HuH-7.5 (cell line): ENCODE results near the gene SELENOM.

ENCODE experiments used
- DNase-seq: peaks from one replicate; pipeline ENCODE4 v3.0.0; 2011; ENCODE audit warnings: low spot score

The SELENOM gene, protein sequence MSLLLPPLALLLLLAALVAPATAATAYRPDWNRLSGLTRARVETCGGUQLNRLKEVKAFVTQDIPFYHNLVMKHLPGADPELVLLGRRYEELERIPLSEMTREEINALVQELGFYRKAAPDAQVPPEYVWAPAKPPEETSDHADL

DNA sequence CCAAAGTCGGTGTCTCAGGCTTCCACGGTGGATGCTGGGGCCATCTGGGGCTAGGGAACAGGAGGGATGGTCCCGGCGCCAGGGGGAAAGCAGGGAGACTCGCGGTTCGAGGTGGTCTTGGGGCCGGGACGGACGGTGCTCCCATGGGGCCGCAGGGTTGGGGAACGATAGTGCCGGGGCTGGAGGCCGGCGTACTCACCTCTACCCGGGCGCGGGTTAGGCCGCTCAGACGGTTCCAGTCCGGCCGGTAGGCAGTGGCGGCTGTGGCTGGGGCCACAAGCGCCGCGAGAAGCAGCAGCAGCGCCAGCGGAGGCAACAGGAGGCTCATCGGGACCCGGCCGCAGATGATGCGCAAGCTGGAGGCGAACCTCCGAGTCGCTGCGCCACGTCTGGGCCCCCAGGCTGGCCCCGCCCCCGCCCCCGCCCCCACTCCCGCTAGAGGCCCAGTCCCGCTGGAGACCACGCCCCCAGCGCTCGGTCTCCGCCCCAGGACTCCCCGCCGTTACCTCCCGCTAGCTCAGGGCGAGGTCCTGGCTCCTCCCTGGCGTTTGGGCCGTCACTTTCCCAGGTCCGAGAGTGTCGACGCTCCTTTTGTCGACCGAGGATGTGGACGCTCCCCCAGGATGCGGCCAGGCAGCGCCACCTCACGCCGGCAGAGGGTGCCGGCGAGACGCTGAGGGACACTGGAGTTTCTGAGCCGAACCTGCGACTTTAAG, at the start of gene SELENOM:
TSS of gene SELENOM (minus strand) at position 391 of the 716 bp plus-strand sequence. CDS start at position 328, 63 bp downstream.
- peak; percentile 99 for DNase-seq

DNA sequence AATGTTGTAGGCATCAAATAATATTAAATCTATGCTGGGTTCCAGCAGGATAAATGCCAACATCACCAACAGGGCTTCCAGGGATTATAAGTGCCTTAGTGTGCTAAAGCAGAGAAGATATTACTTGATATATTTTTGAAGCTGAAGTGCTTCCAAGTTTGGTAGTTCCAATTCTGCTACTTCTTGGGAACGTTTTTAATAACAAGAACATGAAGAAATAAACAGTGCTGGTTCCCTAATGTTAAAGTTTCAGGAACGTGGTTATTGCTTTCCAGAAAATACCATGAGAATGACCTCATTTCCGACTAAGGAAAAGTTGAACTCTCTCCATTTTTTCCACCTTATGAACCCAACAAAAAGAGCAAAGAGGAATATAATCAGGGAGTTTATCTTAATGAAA, 48.1 kb upstream of the SELENOM start:
- no peak for DNase-seq

DNA sequence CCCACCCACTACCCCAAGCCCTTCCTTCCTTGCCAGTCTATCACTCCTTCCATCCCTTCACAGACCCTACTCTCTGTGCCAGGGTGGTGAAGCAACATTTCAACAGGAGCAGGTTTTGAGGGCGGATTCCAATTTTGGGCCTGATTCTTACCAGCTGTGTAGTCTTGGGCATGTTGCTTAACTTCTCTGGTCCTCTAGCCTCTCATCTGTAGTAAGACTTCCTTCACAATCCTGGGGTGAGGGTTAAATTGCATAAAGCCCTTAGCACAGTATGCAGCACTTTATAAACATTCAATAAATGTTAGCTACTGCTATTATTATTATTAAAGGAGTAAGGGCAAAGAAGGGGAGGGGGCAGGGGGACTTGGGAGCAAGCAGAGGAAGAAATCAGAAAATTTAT, 47.6 kb upstream of the SELENOM start:
- DNase-seq, result no peak

DNA sequence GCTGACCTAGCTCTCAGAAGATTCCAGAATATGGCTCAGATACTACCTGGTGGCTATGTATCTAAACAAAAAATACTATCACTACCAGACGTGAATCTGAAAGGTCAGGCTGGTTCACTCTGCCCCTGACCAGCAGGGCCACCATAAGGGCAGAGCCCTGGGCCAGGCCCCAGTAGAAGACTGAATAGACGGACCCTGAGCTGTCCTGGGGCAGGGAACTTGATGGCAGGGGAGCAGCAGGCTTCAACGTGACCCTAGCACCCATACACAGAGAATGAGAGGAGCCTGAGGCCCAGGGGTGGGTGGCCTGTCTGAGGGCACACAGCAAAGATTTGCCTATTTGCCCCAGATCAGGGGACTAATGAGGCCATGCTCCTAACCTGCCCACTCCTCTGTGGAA, 46.0 kb upstream of the SELENOM start:
- no peak for DNase-seq

DNA sequence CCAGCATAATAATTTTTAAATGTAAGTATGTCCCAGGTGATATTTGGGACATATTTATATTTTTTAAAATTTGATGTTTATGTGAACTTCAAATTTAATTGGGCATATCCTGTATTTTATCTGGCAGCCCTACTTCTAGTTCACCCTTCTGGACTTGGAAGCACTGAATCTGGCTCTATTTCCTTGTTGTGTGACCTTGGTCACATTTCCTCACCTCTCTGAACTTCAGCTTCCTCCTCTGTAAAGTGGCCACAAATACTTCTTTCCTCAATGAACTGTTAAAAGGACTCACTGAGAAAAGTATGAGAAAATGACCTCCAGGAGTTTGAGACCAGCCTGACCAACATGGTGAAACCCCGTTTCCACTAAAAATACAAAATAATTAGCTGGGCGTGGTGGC, 44.5 kb upstream of the SELENOM start:
- DNase-seq, result no peak

DNA sequence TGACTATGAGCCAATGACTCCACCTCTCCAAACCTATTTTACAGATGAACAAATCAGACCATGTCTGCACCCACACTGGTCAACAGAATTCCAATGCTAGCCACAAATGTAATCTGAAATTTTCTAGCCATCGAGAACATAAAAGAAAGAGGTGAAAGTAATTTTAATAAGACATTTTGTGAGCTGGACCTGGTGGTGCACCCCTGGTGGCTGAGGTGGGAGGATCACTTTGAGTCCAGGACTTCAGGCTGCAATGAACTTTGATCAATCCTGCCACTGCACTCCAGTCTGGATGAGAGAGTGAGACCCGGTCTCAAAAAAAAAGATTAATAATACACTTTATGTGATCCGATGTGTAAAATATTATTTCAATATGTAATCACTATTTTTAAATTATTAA, 43.2 kb upstream of the SELENOM start:
- no peak for DNase-seq

DNA sequence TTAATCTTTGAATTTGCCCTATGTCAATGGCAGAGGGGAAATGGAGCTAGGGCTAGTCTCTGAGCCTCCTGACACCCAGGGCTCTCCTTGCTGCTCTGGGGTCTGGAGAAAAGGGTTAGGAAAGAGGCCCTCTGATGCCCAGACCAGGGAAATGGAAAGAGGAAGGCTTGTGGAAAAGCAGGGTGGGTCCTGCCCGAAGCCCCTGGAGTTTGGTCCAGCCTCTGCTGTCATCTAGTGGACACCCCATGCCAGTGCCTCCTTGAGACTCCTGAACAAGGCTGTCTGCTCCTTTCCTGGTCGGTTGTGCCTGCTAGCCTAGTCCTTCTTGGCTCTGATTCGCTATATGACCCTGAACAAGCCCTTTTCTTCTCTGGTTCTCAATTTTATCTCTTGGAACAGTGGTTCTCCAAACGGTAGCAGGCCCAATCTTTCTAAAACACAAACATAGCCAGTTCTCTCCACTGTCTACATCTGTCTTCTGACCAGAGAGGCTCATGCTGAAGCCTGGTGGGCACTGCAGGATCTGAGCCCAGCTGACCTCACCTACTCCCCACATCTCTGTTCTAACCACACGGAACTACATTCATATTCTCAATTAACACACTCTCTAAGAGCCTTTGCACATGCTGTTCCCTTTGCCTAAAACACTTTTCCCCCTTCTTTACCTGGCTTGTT, 41.7 kb upstream of the SELENOM start:
- DNase-seq, result peak; percentile 86

DNA sequence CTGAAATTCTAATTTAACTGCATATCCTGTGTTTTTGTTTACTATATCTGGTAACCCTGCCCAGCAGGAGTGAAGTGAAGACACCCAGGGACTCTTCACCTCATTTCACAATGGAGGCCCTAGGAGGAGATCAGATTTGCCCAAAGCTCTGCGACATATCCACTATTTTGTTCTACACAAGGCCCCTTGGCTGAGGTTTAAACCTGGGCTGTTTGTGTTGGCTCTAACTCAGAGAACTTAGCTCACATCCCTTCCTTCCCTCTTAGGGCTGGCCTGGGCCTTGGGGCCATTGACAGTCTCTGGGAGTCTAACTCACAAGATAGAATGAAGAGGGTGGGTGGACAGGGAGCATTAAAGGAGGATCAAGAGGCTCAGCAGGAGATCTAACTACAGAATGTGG, 41.1 kb upstream of the SELENOM start:
- no peak for DNase-seq

DNA sequence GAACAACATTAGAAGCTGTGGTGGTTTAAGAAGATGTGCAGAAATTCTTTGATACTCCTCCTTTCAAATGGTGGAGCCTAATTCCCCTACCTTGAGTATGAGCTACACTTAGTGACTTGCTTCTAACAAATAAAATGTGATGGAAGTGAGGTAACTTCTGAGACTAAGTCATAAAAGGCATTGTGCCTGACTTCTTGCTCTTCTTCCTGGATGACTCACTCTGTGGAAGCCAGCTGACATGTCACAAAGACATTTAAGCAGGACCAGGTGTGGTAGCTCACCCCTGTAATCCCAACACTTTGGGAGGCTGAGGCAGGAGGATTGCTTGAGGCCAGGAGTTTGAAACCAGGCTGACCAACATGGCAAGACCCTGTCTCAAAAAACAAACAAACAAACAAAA, 36.9 kb upstream of the SELENOM start:
- no peak for DNase-seq

DNA sequence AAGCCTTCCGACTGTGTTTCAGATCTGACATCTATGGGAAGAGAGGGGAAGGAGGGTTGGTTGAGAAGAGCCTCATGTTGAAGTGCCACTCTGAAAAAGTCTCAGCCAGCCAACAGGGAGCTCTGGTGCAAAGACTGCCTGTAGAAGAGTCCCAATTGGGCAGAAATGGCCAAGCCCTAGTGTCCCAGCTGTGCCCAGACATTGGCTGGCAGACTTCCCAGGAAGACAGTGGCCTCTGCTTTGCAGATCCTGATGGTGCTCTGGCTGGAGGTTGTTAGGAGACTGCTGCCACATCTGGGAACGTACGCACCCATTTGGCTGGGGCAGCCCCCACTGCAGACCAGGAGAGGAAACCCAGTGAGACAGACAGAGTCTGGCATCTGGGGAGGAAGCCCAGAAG, 36.2 kb upstream of the SELENOM start:
- no peak for DNase-seq

DNA sequence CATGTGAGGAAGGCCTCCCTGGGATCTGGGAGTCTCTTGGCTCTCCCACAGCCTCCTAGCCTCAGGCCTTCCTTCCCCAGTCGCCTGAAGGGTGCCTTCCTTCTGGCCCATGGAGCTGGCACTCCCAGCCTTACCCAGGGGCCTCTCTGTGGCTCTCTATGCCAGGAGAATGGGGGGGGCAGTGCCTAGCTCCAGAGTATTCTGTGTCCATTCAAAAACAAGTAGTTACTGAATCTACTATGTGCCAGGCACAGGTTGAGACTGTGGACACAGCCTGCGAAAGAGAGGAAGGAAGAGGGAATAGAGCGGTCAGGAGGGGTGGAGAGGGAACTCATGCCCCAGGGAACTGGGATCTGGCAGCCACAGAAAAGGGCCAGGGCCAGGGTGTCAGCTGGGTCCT, 35.7 kb upstream of the SELENOM start:
- no peak for DNase-seq

DNA sequence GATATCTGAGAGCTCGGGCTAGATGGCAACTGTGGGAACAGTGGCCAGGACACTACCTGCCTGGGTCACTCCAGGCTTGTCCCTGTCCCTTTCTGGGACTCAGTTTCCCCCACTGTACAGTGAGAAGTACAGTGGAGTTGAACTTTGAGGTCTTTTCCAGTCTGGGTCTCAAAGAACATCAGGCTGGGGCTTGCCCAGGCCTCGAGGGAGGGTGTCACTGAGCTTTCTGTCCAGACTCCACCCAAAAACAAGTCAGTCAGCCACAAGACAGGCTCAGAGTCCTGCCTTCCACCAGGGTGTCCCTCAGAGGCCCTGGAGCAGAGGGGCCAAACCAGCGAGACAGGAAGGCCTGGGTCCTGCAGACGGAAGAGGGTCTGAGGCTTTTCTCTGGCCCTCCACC, 34.9 kb upstream of the SELENOM start:
- no peak for DNase-seq

DNA sequence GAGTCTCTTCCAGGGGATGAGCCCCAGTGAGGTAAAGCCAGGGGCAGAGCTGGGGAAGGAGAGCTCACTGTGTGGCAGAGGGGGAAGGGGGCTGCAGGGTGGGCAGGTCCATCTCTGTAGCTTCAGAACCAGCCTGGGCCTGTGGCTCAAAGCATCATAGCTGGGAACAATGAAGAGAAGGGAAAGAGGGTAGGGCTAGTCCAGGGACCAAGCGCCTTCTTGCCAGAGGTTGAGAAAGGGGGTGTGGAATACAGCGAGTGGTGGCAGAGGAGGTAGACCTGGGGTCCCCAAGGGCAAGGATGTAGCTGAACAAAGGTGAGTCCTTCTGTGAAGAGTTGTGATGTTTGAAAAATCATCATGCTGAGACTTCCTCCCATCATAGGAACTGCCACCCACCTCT, 34.2 kb upstream of the SELENOM start:
- no peak for DNase-seq

DNA sequence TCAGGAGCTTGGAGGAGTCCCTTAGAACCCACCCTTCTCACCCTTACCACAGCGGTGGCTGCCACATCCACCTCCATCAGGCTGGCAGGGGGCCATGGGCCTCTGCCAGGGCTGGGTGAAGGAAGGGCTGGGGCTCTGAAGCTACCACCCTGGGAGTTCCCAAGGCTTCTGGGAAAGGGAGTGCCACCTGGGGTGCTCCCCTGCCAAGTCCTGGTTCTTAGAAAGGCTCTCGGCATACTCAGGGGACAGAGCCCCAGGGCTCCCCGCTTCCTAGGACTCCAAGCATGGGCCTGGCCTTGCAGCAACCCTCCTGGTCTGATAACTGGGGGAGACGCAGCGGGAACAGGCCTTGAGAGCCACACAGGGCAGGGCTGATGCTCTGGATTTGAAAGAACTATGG, 33.4 kb upstream of the SELENOM start:
- no peak for DNase-seq

DNA sequence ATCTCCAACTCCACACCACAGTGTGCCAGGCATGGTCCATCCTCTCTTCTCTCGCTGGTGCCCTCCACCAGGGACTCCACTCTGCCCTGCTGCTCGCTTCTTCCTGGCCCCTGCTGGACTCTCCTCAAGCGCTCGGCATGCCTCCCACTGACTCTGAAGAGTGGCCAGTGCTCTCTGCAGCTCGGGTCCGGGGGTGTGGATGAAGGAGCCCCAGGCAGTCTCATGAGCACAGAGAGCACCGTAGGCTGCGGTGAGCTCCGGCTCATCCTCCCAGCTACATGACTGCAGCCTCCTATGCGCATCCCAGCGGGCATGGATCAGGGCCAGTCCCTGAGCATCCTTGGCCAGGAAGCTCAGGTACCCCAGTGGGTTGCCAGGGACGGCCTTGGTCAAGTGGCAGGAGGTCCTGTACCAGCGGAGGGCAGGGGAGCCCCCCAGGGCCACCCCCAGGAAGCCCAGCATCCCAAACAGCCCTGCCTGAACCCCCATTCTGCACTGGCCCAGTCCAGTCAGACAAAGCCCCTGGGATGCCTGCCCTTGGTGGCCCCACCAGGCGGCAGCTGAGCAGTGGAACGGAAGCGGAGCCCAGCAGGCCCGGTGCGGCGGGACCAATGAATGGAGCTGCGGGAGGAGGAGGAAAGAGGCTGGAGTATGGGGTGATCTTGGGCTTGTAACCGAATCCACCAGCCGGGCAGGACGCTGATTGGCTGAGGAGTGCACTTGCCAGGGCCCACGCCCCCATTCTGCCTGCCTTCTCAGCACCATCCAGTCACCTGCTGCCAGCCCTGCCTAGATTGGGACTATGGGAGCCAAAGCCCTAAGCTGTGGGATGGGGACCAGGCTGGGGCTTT, 32.7 kb upstream of the SELENOM start, which contains the start of gene PLA2G3:
TSS of gene PLA2G3 (minus strand) at position 643 of the 851 bp plus-strand sequence. CDS start at position 489, 154 bp downstream.
- DNase-seq, result no peak

DNA sequence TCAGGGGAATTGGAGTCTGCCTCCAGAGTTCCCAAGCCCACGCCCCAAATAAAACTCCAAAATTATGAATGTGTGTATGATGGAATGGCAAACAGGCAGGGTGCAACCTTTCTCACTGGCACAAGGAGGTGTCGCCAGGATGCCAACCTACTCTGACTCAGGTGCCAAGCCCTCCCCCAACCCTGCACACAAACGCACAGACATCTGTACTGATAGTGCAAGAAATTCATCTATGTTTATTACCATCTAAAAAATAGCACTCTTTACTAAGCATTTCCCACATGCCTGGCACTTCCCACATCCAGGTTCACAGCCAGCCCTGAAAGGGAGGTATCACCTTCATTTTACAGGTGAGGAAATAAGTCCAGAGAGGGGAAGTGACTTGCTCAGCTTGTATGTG, 31.7 kb upstream of the SELENOM start:
- no peak for DNase-seq

DNA sequence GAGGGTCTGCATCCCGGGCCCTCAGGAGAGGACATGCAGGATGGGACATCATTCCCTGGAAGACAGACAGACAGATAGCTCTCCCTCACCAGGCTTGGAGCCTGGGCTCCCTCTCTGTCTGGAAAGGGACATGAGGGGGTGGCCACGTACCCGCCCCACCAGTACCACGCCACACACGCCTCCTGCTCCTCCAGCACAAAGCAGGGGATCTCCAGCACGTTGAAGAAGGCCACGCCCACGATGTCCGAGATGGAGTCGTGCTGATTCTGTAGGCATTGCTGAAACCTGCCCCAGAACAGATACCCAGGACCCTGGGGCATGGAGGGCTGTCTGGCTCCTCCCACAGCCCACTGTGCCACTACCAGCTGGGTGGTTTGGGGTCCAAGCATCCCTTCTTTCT, 30.8 kb upstream of the SELENOM start:
- DNase-seq, result no peak

DNA sequence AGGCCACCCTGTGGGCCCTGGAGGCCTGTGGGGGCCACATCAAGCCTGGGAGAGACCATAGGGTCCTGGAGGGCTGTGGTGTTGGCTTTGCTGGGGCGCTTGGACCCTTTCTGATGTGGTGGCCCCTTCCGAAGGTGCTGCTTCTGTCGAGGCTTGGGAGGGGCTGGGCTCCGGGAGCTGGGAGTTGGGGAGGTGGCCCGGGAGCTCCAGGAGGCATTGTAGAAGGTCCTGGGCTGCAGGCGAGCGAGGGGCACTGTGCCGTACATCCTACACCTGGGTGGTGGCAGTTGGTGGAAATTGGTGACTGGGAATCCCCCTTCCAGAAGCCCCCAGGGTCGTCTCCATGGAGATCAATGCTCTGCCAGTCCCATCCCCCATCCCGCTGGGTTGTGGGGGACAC, 30.4 kb upstream of the SELENOM start:
- DNase-seq, result no peak

DNA sequence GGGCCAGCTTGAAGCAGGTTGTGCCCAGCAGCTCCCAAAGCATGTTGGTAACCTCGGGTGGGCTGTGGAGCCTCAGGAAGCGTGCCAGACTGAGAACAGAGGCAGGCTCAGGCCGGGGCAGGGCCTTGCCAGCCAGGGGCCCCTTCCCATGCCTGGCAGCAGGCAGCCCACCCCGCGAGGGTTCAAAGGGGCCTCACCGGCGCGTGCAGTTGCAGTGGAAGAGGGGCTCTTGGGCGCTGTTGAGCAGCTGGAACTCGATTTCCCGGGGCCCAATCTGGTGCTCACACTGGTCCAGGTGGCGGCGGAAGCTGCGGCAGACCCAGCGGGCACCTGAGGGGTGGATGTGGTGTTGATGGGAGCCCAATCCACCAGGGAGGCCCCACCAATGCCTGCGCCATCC, 29.3 kb upstream of the SELENOM start:
- DNase-seq, result no peak

DNA sequence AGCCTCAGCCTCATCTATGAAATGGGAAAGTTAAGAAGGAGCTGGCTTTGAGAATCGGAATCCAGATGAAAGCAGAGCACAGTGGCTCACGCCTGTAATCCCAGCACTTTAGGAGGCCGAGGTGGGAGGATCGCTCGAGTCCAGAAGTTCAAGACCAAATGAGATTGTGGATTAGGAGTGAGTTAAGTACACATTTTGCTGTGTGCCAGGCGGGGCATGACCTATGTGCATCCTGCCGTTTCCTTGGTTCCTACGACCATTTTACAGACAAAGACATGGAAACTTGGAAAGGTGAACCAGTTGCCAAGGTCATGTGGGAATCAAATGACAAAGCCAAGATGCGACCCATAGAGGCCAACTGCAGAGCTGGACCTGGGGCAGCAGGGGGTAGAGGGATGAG, 28.8 kb upstream of the SELENOM start:
- no peak for DNase-seq

DNA sequence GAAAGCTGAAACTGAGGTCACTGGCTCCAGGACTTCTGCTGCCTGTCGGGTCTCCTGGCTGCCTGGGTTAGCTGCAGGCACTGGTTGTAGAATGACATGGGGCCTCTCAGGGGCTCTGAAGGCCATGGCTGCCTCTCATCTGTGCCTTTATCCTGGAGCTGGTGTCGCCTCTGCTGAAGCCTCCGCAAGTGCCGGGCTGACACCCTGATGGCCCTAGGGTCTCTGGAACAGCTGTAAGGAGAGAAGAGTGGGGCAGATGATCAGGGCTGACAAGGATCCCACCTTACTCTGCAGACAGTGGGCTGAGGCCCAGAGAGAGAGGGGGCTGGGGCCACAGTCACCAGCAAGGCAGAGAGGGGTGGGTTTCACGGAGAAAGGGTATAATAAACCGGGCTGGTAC, 28.3 kb upstream of the SELENOM start:
- no peak for DNase-seq

DNA sequence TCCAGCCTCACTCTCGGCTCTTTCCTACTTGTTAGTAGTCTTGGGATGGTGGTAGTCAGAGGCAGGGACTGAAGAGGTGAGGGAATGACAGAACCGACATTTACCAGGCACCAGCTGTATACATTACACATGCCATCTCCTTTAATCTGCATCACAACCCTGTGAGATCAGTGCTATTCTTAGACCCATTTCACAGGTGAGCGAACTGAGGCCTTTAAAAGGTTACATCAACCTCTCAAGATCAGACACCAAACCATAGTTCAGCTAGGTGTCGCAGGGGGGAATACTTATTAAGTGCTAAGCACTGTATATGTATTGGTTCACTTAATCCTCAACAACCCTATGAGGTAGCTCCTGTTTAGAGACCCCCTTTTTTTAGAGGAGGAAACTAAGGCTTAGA, 27.3 kb upstream of the SELENOM start:
- no peak for DNase-seq

DNA sequence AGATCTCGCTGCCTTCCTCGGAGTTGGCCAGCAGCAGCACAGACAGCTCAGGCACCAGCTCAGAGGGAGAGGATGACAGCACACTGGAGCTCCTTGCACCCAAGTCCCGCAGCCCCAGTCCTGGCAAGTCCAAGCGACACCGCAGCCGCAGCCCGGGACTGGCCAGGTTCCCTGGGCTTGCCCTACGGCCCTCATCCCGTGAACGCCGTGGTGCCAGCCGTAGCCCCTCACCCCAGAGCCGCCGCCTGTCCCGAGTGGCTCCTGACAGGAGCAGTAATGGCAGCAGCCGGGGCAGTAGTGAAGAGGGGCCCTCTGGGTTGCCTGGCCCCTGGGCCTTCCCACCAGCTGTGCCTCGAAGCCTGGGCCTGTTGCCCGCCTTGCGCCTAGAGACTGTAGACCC, 26.5 kb upstream of the SELENOM start:
- DNase-seq, result no peak
